GM12872 (cell line): Measurements from ENCODE around the gene OTUD3.

Source experiments
- CTCF ChIP-seq: IDR thresholded peaks from 3 replicates; pipeline ENCODE4 v1.5.1; 2011; ENCODE audit warnings: low read depth, mild to moderate bottlenecking, low read length, moderate library complexity; ENCODE audit not compliant: insufficient read depth

Gene OTUD3

GRCh38 chr1:19862944-19863343, 19.3 kb upstream of the OTUD3 start:
- no peak for TF ChIP-seq CTCF

- no peak for TF ChIP-seq CTCF
Observed at GRCh38 chr1:19864570-19865160, 17.5 kb upstream of the OTUD3 start.

- TF ChIP-seq CTCF, result no peak
Observed at GRCh38 chr1:19866029-19866428, 16.2 kb upstream of the OTUD3 start.

- TF ChIP-seq CTCF, result no peak
Observed at GRCh38 chr1:19866758-19867157, 15.4 kb upstream of the OTUD3 start.

GRCh38 chr1:19869929-19870328, 12.3 kb upstream of the OTUD3 start:
- TF ChIP-seq CTCF, result no peak

GRCh38 chr1:19872190-19872589, 10.0 kb upstream of the OTUD3 start:
- TF ChIP-seq CTCF, result no peak

GRCh38 chr1:19877181-19877750, 4.9 kb upstream of the OTUD3 start:
- TF ChIP-seq CTCF, result no peak
